NCI-H460 (cell line): ENCODE measurements around the gene PPP1R13B. TPM values are rescaled to one million over a fixed set of nuclear protein-coding genes. Genes with fewer than 3 reads are reported as not detected.
"Not testable (repeated sequence)": the region's sequence is repeated elsewhere in the genome, so short reads cannot be mapped to it uniquely, and the experiment has no call there.

Experiments used
- DNase-seq: peaks from one replicate; pipeline ENCODE4 v3.0.0-alpha.2; 2016; ENCODE audit warnings: low read depth; ENCODE audit errors: extremely low read depth
- polyA plus RNA-seq: library from polyadenylated mRNA; depleted of rRNA; stranded (reverse); fragments of >200 nt; gene quantifications from 2 replicates; pipeline ENCODE4 v1.2.3, GENCODE V29; 2014; cell fraction: nucleus; rRNA removed
- total RNA-seq: library from RNA; depleted of rRNA; stranded (reverse); fragments of >200 nt; shearing (Covaris generic); gene quantifications from 2 replicates; pipeline ENCODE4 v1.2.3, GENCODE V29; 2014; rRNA removed

PPP1R13B gene
- total RNA-seq, result 1.4 and 1.7 TPM in 2 replicates
- 4.2 and 14.5 TPM in 2 replicates for polyA plus RNA-seq

GRCh38 chr14:103847451-103848174, at the start of gene PPP1R13B:
TSS of gene PPP1R13B (minus strand) at chr14:103847575. CDS start at chr14:103847307, 268 bp downstream.
- DNase-seq, result peak; percentile 89

GRCh38 chr14:103896578-103896977, 49.2 kb upstream of the PPP1R13B start:
- no peak for DNase-seq

DNA sequence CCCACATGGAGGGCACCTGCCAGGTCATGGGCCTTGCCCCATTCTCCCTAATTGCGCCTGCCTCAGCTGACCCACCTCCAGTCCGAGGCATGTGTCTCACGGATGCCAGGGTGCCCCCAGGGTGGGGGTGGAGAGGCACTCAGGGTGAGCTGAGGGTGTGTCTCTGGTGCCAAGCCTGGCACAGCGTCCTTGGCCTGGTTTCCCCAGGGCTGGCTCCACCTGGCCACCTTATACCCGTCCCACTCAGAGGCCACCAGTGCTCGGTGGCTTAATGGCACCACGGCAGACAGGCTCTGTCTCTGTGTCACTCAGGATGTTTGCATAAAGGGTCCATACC, 47.3 kb upstream of the PPP1R13B start:
- DNase-seq, result no peak

DNA sequence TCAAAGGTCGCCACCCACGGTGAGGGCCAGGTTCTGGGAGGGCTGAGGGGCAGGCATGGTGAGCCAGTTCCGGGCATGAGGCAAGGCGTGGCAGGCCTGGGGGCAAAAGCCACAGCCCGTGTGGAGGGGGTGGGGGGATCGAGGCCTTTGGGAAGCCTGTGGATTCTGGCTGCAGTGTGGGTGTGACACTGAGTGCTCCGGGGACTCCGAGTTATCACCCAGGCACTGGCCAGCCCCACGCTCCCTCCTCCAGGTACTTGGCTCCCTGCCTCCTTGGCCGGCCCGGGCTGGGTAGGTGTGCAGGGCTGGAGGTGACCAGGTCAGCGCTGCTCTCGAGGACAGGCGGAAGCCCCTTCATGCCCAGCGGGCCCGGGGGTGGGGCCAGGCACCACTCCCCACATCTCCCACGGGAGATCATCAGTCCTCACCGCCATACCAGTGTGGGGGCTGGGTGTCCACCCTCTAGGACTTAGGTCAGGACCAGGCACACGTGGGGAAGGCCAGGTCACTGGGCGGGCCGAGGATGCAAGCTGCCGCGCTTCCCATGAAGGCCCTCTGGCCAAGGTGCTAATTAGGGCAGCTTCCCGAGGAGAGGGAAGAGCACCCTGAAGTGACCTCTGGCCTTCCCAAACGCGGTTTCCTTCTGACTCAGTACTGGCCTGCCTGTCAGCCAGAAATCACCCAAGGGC, 46.8 kb upstream of the PPP1R13B start:
- no peak for DNase-seq

GRCh38 chr14:103892247-103892646, 44.9 kb upstream of the PPP1R13B start:
- DNase-seq, result no peak

DNA sequence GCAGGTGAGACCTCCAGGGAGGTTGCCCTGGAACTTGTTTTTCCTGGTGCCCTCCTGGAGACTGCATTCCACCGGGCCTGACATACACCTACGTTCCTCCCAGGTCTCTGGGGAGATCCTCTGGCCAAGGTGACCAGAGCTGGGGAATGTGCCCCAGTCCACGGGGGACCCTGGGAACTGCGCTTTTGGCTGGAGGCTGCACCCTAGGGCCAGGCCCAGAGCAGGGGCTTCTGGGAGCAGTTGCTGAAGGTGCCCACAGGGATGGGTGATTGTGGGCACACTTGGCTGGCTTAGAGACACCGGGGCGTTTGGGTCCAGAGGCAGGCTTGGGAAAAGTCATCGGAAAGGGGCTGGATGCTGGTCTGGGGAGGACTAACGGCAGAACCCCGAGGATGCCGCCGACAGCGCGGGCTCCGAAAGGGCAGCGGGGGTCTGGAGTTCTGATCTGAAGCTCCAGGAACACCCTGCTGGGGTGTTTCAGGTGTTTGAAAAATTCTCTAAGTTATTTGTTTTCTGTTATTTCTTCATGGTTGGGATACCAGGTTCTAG, 44.4 kb upstream of the PPP1R13B start:
- no peak for DNase-seq

GRCh38 chr14:103890821-103891666, 43.7 kb upstream of the PPP1R13B start:
- no peak for DNase-seq

DNA sequence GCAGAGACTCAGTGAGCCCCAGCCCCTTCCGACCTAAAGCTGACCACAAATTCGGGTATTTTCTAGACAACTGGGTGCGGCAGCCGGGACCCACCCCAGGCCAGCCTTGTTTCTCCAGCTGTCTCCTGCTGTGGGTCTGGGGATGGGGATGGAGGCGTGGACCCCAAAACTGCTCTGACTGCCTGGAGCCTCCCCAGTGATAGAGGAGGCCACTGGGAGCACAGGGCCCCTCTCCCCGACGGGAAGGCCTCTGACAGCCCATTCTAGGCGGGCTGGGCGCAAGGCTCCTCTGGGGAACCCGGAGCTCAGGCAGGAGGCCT, 42.6 kb upstream of the PPP1R13B start:
- DNase-seq, result no peak

DNA sequence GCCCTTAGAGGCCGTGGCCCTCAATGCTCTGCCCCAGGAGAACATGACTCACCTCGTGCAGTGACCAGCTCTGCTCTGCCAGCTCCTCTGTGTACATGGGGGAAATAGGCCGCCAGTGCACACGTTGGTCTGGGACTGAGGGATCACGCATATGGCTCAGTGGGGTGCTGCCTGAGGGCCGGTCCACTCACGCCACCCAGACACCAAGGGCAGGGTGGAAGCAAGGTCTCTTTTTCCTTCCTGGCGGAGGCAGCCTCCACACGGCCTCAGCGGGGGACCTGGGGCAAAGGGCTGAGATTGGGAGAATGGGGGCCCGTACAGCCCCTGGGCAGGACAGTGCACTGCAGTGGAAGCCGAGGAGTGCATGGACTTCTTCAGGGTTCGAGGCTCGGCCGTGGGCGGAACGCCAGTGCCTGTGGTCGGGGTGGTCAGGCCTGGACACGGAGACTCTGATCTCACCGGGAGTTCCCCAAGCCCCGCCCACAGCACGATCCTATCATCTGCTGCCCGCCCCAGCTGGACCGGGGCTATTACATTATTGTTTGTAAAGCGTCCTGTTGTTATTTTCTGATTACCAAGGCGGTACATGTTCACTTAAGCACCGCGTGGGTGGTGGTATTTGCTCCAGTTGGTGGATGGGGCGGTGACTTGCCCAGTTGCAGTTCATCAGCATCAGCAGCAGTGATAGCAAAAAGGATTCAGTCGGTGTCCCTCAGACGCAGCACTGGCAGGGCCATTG, 42.1 kb upstream of the PPP1R13B start:
- no peak for DNase-seq

GRCh38 chr14:103889002-103889312, 41.6 kb upstream of the PPP1R13B start:
- not testable (repeated sequence) for DNase-seq

GRCh38 chr14:103887557-103888115, 40.3 kb upstream of the PPP1R13B start:
- no peak for DNase-seq

DNA sequence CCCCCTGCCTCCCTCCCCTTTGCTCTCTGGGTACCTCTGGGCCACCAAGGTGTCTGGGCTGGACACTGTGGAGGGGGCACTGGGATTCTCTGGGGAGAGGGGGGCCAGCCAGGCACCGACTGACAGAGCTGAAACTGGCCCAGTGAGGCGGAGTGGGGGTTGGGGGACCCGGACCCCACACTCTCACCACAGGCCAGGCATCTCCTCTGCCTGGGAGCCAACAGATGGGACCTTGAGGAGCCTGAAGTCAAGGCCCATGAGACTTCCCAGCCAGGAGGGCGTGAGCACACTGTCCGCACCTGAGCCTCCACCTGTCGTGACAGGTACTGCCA, 39.8 kb upstream of the PPP1R13B start:
- no peak for DNase-seq

DNA sequence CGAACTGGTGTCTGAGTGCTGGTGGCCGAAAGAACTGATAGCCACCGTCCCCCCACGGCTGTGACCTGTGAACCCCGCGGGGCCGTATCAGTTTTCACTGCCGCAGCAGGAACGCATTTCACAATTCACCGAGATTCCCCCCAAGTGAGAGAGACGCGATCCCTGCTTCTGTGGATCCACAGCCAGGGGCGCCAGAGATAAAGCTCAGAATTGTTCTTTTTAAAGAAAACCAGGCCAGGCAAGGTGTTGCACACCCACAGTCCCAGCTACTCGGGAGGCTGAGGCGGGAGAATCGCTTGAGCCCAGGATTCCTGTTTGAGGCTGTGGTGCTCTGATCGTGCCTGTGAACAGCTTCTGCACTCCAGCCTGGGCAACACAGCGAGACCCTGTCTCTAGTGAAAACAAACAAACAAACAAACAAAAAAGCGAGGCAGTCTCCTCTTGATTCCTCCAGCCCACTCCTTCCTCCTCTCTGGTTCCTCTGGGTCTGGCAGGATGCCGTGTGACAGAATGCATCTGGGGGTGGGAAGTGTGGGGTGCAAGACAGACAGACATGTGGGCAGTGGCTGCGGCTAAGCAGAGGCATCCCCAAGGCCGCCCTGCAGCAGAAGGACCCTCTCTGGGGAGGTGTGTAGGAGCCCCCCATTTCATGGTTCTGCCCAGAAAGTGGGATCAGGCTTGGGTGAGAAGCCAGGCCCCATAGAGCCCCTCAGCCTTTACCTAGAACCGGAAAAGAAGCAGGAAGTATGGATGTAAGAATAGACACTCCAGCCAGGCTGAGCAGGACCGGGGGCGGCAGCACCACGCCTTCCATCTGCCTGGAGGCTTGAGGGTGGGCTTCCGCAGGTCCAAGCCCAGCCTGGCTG, 39.2 kb upstream of the PPP1R13B start:
- DNase-seq, result no peak

DNA sequence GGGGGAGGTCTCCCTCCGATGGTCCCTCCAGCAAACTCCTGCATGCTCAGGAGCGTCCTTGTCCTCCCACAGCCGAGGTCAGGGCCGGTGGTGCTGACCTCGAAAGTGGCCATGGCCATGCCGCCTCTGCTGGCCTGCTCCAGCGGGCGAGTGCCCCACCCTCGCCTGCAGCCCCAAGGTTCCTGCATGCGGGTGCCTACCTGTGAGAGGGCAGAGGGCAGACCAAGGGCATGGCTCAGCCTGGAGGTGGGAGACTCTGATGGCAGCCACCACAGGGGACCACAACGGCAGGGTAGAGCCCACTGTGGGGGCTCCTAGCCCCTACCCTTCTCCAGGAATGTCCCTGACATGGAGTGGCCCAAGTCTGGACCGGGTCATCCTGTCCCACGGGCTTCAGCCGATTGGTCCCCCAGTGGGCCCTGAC, 38.1 kb upstream of the PPP1R13B start:
- no peak for DNase-seq

DNA sequence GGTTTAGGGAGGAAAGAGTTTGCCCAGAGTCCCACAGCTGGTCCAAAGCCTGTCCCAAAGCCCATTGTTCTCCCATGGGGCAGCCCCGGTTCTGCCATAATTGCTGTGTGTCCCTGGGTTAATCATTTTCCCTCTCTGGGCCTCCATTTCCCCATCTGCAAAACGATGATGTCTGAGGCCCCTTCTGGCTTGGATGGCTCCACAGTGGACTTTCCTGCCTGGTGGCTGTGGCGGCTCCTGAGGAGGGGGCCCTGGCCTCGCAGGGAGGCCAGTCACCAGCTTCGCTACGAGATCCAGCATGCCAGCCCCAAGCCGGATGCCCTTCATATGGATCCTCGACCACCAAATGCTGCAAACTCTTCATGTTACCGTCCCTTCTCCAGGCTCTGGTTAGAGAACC, 37.5 kb upstream of the PPP1R13B start:
- no peak for DNase-seq

GRCh38 chr14:103883263-103883523, 35.8 kb upstream of the PPP1R13B start:
- DNase-seq, result no peak

DNA sequence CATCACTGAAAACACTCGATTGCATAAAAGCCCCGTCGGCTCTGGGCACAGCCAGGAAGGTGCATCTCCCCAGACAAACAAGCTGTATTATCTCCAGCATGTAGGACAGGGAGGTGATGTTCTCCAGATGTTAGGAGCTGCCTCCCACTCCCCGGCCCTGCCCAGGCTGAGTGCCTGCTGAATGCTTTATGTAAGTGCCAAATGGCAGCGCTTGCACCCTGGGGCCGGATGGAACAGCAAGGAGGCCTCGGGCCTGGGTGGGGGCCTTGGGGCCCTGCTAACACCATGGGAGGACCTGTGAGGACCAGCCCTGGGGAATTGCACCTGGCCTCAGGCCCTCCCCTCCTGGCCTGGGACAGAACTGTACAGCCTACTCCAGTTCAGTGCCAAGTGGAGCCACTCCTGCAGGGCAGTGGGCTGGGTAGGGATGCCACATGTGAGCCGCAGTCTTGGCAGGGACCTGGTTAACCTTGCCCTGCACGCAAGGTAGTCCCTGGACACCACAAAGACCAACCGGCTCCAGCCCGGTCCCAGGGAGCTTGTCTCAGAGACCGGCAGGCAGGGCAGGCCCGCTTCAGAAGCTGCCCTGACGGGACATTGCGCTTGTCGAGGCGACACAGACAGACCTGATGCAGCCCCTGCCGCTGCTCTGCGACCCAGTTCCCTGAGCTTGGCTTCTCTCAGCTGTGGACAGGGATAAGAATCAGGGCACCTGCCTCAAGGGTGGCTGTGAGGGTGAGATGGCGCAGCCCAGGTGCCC, 35.3 kb upstream of the PPP1R13B start:
- no peak for DNase-seq

GRCh38 chr14:103881268-103882201, 34.2 kb upstream of the PPP1R13B start:
- DNase-seq, result no peak
